IMR-90 (cell line): ENCODE measurements around the gene BAIAP2. TPM values are rescaled to one million over a fixed set of nuclear protein-coding genes. Genes with fewer than 3 reads are reported as not detected.

Experiments
- ATAC-seq: fragments of 200-7000 bp; cut with Tn5 transposase; 2 replicates; pipeline ENCODE4 v1.9.1; 2020; ENCODE audit warnings: low read depth, mild to moderate bottlenecking, moderate library complexity
- BruUV-seq: library from RNA; stranded (reverse); fragments of 400-500 nt; replicated peaks from 2 replicates; lab custom pipeline; 2021; lab: Mats Ljungman, UMichigan
- CTCF ChIA-PET: fragments of 300-600 bp; formaldehyde crosslinking; extraction: SDS; loops from one replicate; lab custom pipeline; 2021; ENCODE audit warnings: antibody characterized with exemption; lab: Yijun Ruan, JAX
- POLR2A ChIA-PET: fragments of 300-600 bp; sonication (Branson Sonifier 250); formaldehyde crosslinking; loops from one replicate; lab custom pipeline; 2022; ENCODE audit warnings: antibody characterized with exemption; ENCODE audit not compliant: unreplicated experiment; lab: Charles Lee
- DNase-seq: peaks from one replicate; pipeline ENCODE4 v3.0.0; 2013
- H2AFZ ChIP-seq: replicated peaks from 2 replicates; pipeline ENCODE3; 2013; ENCODE audit warnings: low read length, mild to moderate bottlenecking; ENCODE audit not compliant: poor library complexity
- H2AK5ac ChIP-seq: 2 replicates; pipeline ENCODE4 v1.6.1; 2013; ENCODE audit warnings: low read depth, low read length, inconsistent platforms
- H2AK9ac ChIP-seq: replicated peaks from 2 replicates; pipeline ENCODE3; 2013; ENCODE audit warnings: mild to moderate bottlenecking, low read depth, low read length, moderate library complexity; ENCODE audit not compliant: poor library complexity
- H2BK120ac ChIP-seq: 2 replicates; pipeline ENCODE4 v1.6.1; 2013; ENCODE audit warnings: low read depth, low read length, inconsistent platforms
- H2BK15ac ChIP-seq: 3 replicates; pipeline ENCODE4 v1.6.1; 2013; ENCODE audit warnings: low read depth, low read length, inconsistent platforms
- H2BK20ac ChIP-seq: 2 replicates; pipeline ENCODE4 v1.6.1; 2013; ENCODE audit warnings: low read depth, mild to moderate bottlenecking, inconsistent platforms, low read length, moderate library complexity
- H2BK5ac ChIP-seq: 2 replicates; pipeline ENCODE4 v1.6.1; 2013; ENCODE audit warnings: mild to moderate bottlenecking, low read depth, low read length, inconsistent platforms; ENCODE audit not compliant: poor library complexity, severe bottlenecking
- H3K14ac ChIP-seq: replicated peaks from 2 replicates; pipeline ENCODE4 v1.6.1; 2013; ENCODE audit warnings: low read depth, low read length, inconsistent platforms
- H3K18ac ChIP-seq: 2 replicates; pipeline ENCODE4 v1.6.1; 2013; ENCODE audit warnings: low read depth, low read length, control low read depth
- H3K23ac ChIP-seq: 2 replicates; pipeline ENCODE4 v1.6.1; 2013; ENCODE audit warnings: low read depth, low read length, inconsistent platforms
- H3K27ac ChIP-seq: 2 replicates; pipeline ENCODE4 v1.5.1; 2013; ENCODE audit warnings: mild to moderate bottlenecking, control low read depth, low read length; ENCODE audit not compliant: insufficient read depth
- H3K27me3 ChIP-seq: 2 replicates; pipeline ENCODE4 v1.6.1; 2013; ENCODE audit warnings: low read length; ENCODE audit not compliant: control insufficient read depth, insufficient read depth
- H3K36me3 ChIP-seq: 2 replicates; pipeline ENCODE4 v1.6.1; 2013; ENCODE audit warnings: low read length, mixed read lengths; ENCODE audit not compliant: control insufficient read depth, insufficient read depth
- H3K4ac ChIP-seq: 2 replicates; pipeline ENCODE4 v1.6.1; 2013; ENCODE audit warnings: low read depth, low read length, inconsistent platforms
- H3K4me1 ChIP-seq: 2 replicates; pipeline ENCODE4 v1.6.1; 2013; ENCODE audit warnings: low read length, mixed read lengths; ENCODE audit not compliant: control insufficient read depth, insufficient read depth
- H3K4me2 ChIP-seq: 2 replicates; pipeline ENCODE4 v1.6.1; 2013; ENCODE audit warnings: low read depth, mild to moderate bottlenecking, control low read depth, low read length, moderate library complexity
- H3K4me3 ChIP-seq: 2 replicates; pipeline ENCODE4 v1.5.1; 2013; ENCODE audit warnings: low read depth, mild to moderate bottlenecking, control low read depth, low read length, moderate library complexity; ENCODE audit not compliant: insufficient read depth
- H3K56ac ChIP-seq: 2 replicates; pipeline ENCODE4 v1.6.1; 2013; ENCODE audit warnings: low read length, inconsistent platforms; ENCODE audit not compliant: insufficient read depth; ENCODE audit errors: extremely low read depth
- H3K79me1 ChIP-seq, 2 experiments: 2 replicates each; pipeline ENCODE4 v1.6.1; 2013; ENCODE audit warnings: low read length in 2 of 2, inconsistent platforms in 1 of 2, low read depth in 1 of 2
- H3K9ac ChIP-seq: 2 replicates; pipeline ENCODE4 v1.6.1; 2013; ENCODE audit warnings: low read depth, low read length, control low read depth
- H3K9me1 ChIP-seq: 2 replicates; pipeline ENCODE4 v1.6.1; 2013; ENCODE audit warnings: low read length, inconsistent platforms; ENCODE audit not compliant: insufficient read depth
- H3K9me3 ChIP-seq: 2 replicates; pipeline ENCODE4 v1.6.1; 2013; ENCODE audit warnings: low read length; ENCODE audit not compliant: control insufficient read depth, insufficient read depth
- H4K20me1 ChIP-seq: 2 replicates; pipeline ENCODE4 v1.6.1; 2013; ENCODE audit warnings: low read length, inconsistent platforms; ENCODE audit not compliant: insufficient read depth
- H4K5ac ChIP-seq: 2 replicates; pipeline ENCODE4 v1.6.1; 2013; ENCODE audit warnings: mild to moderate bottlenecking, low read depth, low read length, control low read depth
- H4K8ac ChIP-seq, 2 experiments: 2 replicates each; pipeline ENCODE4 v1.6.1; 2013; ENCODE audit warnings: low read depth in 2 of 2, low read length in 2 of 2, control low read depth in 1 of 2, inconsistent platforms in 1 of 2
- H4K91ac ChIP-seq: 2 replicates; pipeline ENCODE4 v1.6.1; 2013; ENCODE audit warnings: low read depth, low read length, inconsistent platforms; ENCODE audit not compliant: insufficient read depth
- BHLHE40 ChIP-seq: fragments of 150-350 bp; IDR thresholded peaks from 2 replicates; pipeline ENCODE4 v1.6.1; 2016; ENCODE audit warnings: mild to moderate bottlenecking, low read depth, low read length
- CEBPB ChIP-seq: IDR thresholded peaks from 2 replicates; pipeline ENCODE4 v1.6.1; 2012; ENCODE audit warnings: low read depth, low read length, improper control_type of control experiment
- CTCF ChIP-seq: conservative IDR thresholded peaks from 2 replicates; pipeline ENCODE4 v1.5.1; 2012; ENCODE audit warnings: mild to moderate bottlenecking, low read depth, low read length, improper control_type of control experiment
- MAZ ChIP-seq: IDR thresholded peaks from 2 replicates; pipeline ENCODE4 v1.6.1; 2012; ENCODE audit warnings: low read depth, mild to moderate bottlenecking, low read length, improper control_type of control experiment, moderate library complexity, borderline replicate concordance
- NFE2L2 ChIP-seq: fragments of 150-350 bp; IDR thresholded peaks from 2 replicates; pipeline ENCODE4 v1.6.1; 2016; ENCODE audit warnings: low read depth, mild to moderate bottlenecking, low read length
- POLR2A ChIP-seq: IDR thresholded peaks from 2 replicates; pipeline ENCODE4 v1.6.1; 2012; ENCODE audit warnings: mild to moderate bottlenecking, low read depth, low read length
- RAD21 ChIP-seq: IDR thresholded peaks from 2 replicates; pipeline ENCODE4 v1.6.1; 2012; ENCODE audit warnings: low read length, improper control_type of control experiment
- RCOR1 ChIP-seq: IDR thresholded peaks from 2 replicates; pipeline ENCODE4 v1.6.1; 2012; ENCODE audit warnings: mild to moderate bottlenecking, low read length, improper control_type of control experiment; ENCODE audit not compliant: insufficient replicate concordance
- SMC3 ChIP-seq: fragments of 150-350 bp; IDR thresholded peaks from 2 replicates; pipeline ENCODE4 v1.6.1; 2016; ENCODE audit warnings: low read depth, mild to moderate bottlenecking, antibody characterized with exemption, low read length, moderate library complexity
- WGBS, 2 experiments: methylation state at CpG; one replicate each; pipeline versions ENCODE4 v1.1.5 to v1.1.7; 2013; ENCODE audit warnings: missing lambda C conversion rate in 2 of 2; ENCODE audit not compliant: insufficient read length in 1 of 2; ENCODE audit errors: extremely low coverage in 2 of 2; 5-methylcytosine and 5-hydroxymethylcytosine counted together
- dilution Hi-C: fragments of 300-500 bp; cut with HindIII; formaldehyde crosslinking; loops from one replicate; pipeline ENCODE4 v1.14.3; 2018; ENCODE audit warnings: low sequenced_read_pairs; ENCODE audit not compliant: unreplicated experiment
- in situ Hi-C: fragments of 300-500 bp; cut with MboI; formaldehyde crosslinking; loops from 3 replicates; pipeline ENCODE4 v1.14.3; 2019; ENCODE audit warnings: low sequenced_read_pairs, inconsistent platforms, mixed read lengths
- intact Hi-C: fragments of 100-400 bp; cut with micrococcal nuclease; formaldehyde crosslinking; loops from 2 replicates; pipeline ENCODE4 v1.10.0; 2022
- polyA plus RNA-seq, 3 experiments: library from polyadenylated mRNA; depleted of rRNA; stranded (reverse); fragments of >200 nt; gene quantifications; 2 replicates each; pipeline ENCODE4 v1.2.3, GENCODE V29; 2012; ENCODE audit warnings: low replicate concordance in 1 of 3
- total RNA-seq: library from RNA; depleted of rRNA; stranded (reverse); fragments of >200 nt; gene quantifications from 2 replicates; pipeline ENCODE4 v1.2.3, GENCODE V29; 2012

The BAIAP2 gene
- total and polyA plus RNA-seq, 2 of the 4 experiments (the other 2 are of a cell fraction): 18.3 to 32.6 TPM

- no peaks in the 10 kb centered on the region for H4K20me1 ChIP-seq
- peaks cover 31% of the 10 kb centered on the region for H3K27me3 ChIP-seq
- CTCF ChIA-PET: no interaction called here
- no peak overlapping the region for H3K14ac ChIP-seq
- H3K79me1 ChIP-seq: no peaks in the 10 kb centered on the region
- intact Hi-C loops (no loop called here), in situ Hi-C loops (no loop called here), dilution Hi-C loops (no loop called here)
- no peak for ATAC-seq
- no peak overlapping the region for H3K9ac ChIP-seq
- no peak overlapping the region for H2BK120ac ChIP-seq
- H3K9me1 ChIP-seq: no peaks in the 10 kb centered on the region
- H4K91ac ChIP-seq: no peak overlapping the region
- no peaks in the 10 kb centered on the region for H3K4me1 ChIP-seq
- no peak overlapping the region for H4K8ac ChIP-seq
- WGBS, 2 experiments: 81% methylated on average over 9 of the region's 13 CpGs; no CpG with 5 or more reads in 1 of the 2 experiments
- H3K9me3 ChIP-seq: no peaks in the 10 kb centered on the region
- H3K36me3 ChIP-seq: no peaks in the 10 kb centered on the region
- TF ChIP-seq CTCF: no peak
- no peak for TF ChIP-seq NFE2L2
- TF ChIP-seq SMC3: no peak
- no peak for TF ChIP-seq RAD21
- no peak for TF ChIP-seq RCOR1
- TF ChIP-seq MAZ: no peak
- no peak for TF ChIP-seq POLR2A
- no peak for TF ChIP-seq BHLHE40
- TF ChIP-seq CEBPB: no peak
- H2BK15ac ChIP-seq: no peak overlapping the region
- no peak overlapping the region for H3K56ac ChIP-seq
- POLR2A ChIA-PET: no interaction called here
- H3K4ac ChIP-seq: no peak overlapping the region
- no peak overlapping the region for H3K4me2 ChIP-seq
- H2BK5ac ChIP-seq: no peak overlapping the region
- no peak overlapping the region for H4K5ac ChIP-seq
- no peak overlapping the region for H2AK9ac ChIP-seq
- DNase-seq: no peak
- no peak overlapping the region for H2BK20ac ChIP-seq
- BruUV-seq: no TSS peak
- no peak overlapping the region for H3K4me3 ChIP-seq
- no peak overlapping the region for H3K27ac ChIP-seq
- no peak overlapping the region for H3K23ac ChIP-seq
- no peak overlapping the region for H2AK5ac ChIP-seq
- H2AFZ ChIP-seq: no peak overlapping the region
- H3K18ac ChIP-seq: no peak overlapping the region
Measured at GRCh38 chr17:81151278-81151677, 116.3 kb downstream of the BAIAP2 start.
